Trophoblast cell (in vitro differentiated cells and primary cell): ENCODE measurements around the gene STXBP2.

Experiments
- DNase-seq, 2 donors: peaks; one replicate each; pipeline ENCODE4 v3.0.0-alpha.2; 2016
- H2AFZ ChIP-seq: 2 replicates; pipeline ENCODE4 v1.6.1; 2013; ENCODE audit warnings: low read length, moderate library complexity, mild to moderate bottlenecking; ENCODE audit not compliant: insufficient read depth, poor library complexity
- H2AK5ac ChIP-seq: 2 replicates; pipeline ENCODE4 v1.6.1; 2013; ENCODE audit warnings: mild to moderate bottlenecking, low read length
- H2BK120ac ChIP-seq: 2 replicates; pipeline ENCODE4 v1.6.1; 2013; ENCODE audit warnings: low read length, mild to moderate bottlenecking, moderate library complexity; ENCODE audit not compliant: insufficient read depth, poor library complexity
- H2BK12ac ChIP-seq: 2 replicates; pipeline ENCODE4 v1.6.1; 2013; ENCODE audit warnings: mild to moderate bottlenecking, low read length, moderate library complexity
- H2BK5ac ChIP-seq: 2 replicates; pipeline ENCODE4 v1.6.1; 2013; ENCODE audit warnings: low read length, low read depth, moderate library complexity, mild to moderate bottlenecking; ENCODE audit not compliant: poor library complexity
- H3K14ac ChIP-seq: 2 replicates; pipeline ENCODE4 v1.6.1; 2013; ENCODE audit warnings: mild to moderate bottlenecking, low read length
- H3K18ac ChIP-seq: 2 replicates; pipeline ENCODE4 v1.6.1; 2013; ENCODE audit warnings: mild to moderate bottlenecking, low read length
- H3K23ac ChIP-seq: 2 replicates; pipeline ENCODE4 v1.6.1; 2013; ENCODE audit warnings: low read length
- H3K27ac ChIP-seq: 2 replicates; pipeline ENCODE4 v1.5.1; 2013; ENCODE audit warnings: low read depth, mild to moderate bottlenecking, inconsistent platforms, low read length, moderate library complexity
- H3K27me3 ChIP-seq: 2 replicates; pipeline ENCODE4 v1.6.1; 2013; ENCODE audit warnings: inconsistent platforms, mild to moderate bottlenecking, low read length, moderate library complexity; ENCODE audit not compliant: insufficient read depth
- H3K36me3 ChIP-seq, 2 experiments: 1 replicate in 1 of 2; 2 replicates in 1 of 2; pipeline ENCODE4 v1.6.1; 2013; ENCODE audit warnings: low read length in 2 of 2, mild to moderate bottlenecking in 2 of 2, moderate library complexity in 1 of 2; ENCODE audit not compliant: insufficient read depth in 2 of 2, control insufficient read depth in 1 of 2
- H3K4ac ChIP-seq: 2 replicates; pipeline ENCODE4 v1.6.1; 2013; ENCODE audit warnings: low read depth, mild to moderate bottlenecking, low read length, moderate library complexity
- H3K4me1 ChIP-seq, 2 experiments: 1 replicate in 1 of 2; 2 replicates in 1 of 2; pipeline ENCODE4 v1.6.1; 2013; ENCODE audit warnings: low read length in 2 of 2, mild to moderate bottlenecking in 2 of 2, moderate library complexity in 1 of 2; ENCODE audit not compliant: insufficient read depth in 2 of 2, control insufficient read depth in 1 of 2
- H3K4me2 ChIP-seq: 2 replicates; pipeline ENCODE4 v1.6.1; 2013; ENCODE audit warnings: inconsistent platforms, mild to moderate bottlenecking, low read length, moderate library complexity
- H3K4me3 ChIP-seq: 2 replicates; pipeline ENCODE4 v1.5.1; 2013; ENCODE audit warnings: mild to moderate bottlenecking, low read depth, low read length, inconsistent platforms
- H3K79me1 ChIP-seq: one replicate; pipeline ENCODE4 v1.6.1; 2013; ENCODE audit warnings: low read length
- H3K79me2 ChIP-seq: 2 replicates; pipeline ENCODE4 v1.6.1; 2013; ENCODE audit warnings: low read length, mild to moderate bottlenecking; ENCODE audit not compliant: control insufficient read depth, insufficient read depth, poor library complexity
- H3K9ac ChIP-seq: 2 replicates; pipeline ENCODE4 v1.6.1; 2013; ENCODE audit warnings: mild to moderate bottlenecking, low read length
- H3K9me3 ChIP-seq: 2 replicates; pipeline ENCODE4 v1.6.1; 2013; ENCODE audit warnings: low read depth, mild to moderate bottlenecking, control low read depth, inconsistent platforms, low read length; ENCODE audit not compliant: insufficient read depth
- H4K12ac ChIP-seq: 2 replicates; pipeline ENCODE4 v1.6.1; 2013; ENCODE audit warnings: low read depth, mild to moderate bottlenecking, low read length, moderate library complexity
- H4K8ac ChIP-seq: 2 replicates; pipeline ENCODE4 v1.6.1; 2013; ENCODE audit warnings: low read depth, mild to moderate bottlenecking, low read length, moderate library complexity
- H4K91ac ChIP-seq: one replicate; pipeline ENCODE4 v1.6.1; 2013; ENCODE audit warnings: low read depth, mild to moderate bottlenecking, low read length, moderate library complexity
- WGBS: extraction: QIAGEN DNeasy Blood & Tissue Kit; methylation state at CpG from one replicate; pipeline ENCODE4 v1.1.7; 2013; ENCODE audit warnings: missing lambda C conversion rate; ENCODE audit not compliant: insufficient read length, insufficient coverage; ENCODE audit errors: extremely low coverage; 5-methylcytosine and 5-hydroxymethylcytosine counted together

Gene STXBP2

GRCh38 chr19:7685546-7686445 lies 48.9 kb downstream of the STXBP2 start:
- H3K23ac ChIP-seq = no peak overlapping the region

GRCh38 chr19:7687177-7687576 lies 50.3 kb downstream of the STXBP2 start:
- no CpG with 5 or more reads among the region's 12 CpGs for WGBS
- Histone ChIP-seq H2BK5ac (no peak overlapping the region), H2AFZ (no peak overlapping the region), H4K91ac (no peak overlapping the region), H3K4me1 (peaks cover 6 to 8% of the 10 kb centered on the region in 2 experiments), H3K14ac (no peak overlapping the region), H3K79me2 (no peaks in the 10 kb centered on the region), H2BK12ac (no peak overlapping the region), H3K4me2 (no peak overlapping the region), H4K8ac (no peak overlapping the region), H3K9me3 (peaks cover 12% of the 10 kb centered on the region), H3K27me3 (no peaks in the 10 kb centered on the region), H3K27ac (no peak overlapping the region), H3K36me3 (peaks cover 13 to 15% of the 10 kb centered on the region in 2 experiments), H3K18ac (no peak overlapping the region), H2AK5ac (no peak overlapping the region), H3K9ac (no peak overlapping the region), H3K79me1 (peaks cover 2% of the 10 kb centered on the region), H3K23ac (no peak overlapping the region), H2BK120ac (no peak overlapping the region), H4K12ac (no peak overlapping the region), H3K4ac (no peak overlapping the region), H3K4me3 (no peak overlapping the region)
- DNase-seq = no peak

More at GRCh38 chr19:7685546-7686445, 48.9 kb downstream of the STXBP2 start:
- Histone ChIP-seq H2BK5ac (no peak overlapping the region), H3K79me1 (peaks cover 4% of the 10 kb centered on the region), H4K12ac (no peak overlapping the region), H3K4me2 (no peak overlapping the region), H2AFZ (no peak overlapping the region), H3K4ac (no peak overlapping the region), H3K27ac (no peak overlapping the region), H2BK120ac (no peak overlapping the region), H3K79me2 (peaks cover 3% of the 10 kb centered on the region), H4K91ac (no peak overlapping the region), H2BK12ac (no peak overlapping the region), H3K18ac (no peak overlapping the region), H3K9me3 (peaks cover 7% of the 10 kb centered on the region), H4K8ac (peak overlapping the region; percentile 12), H3K36me3 (peaks cover 14 to 17% of the 10 kb centered on the region in 2 experiments), H3K9ac (no peak overlapping the region), H3K27me3 (no peaks in the 10 kb centered on the region), H3K4me3 (no peak overlapping the region), H3K14ac (no peak overlapping the region), H2AK5ac (no peak overlapping the region), H3K4me1 (peaks cover 8 to 15% of the 10 kb centered on the region in 2 experiments)
- no CpG with 5 or more reads among the region's 19 CpGs for WGBS
- peak; percentile 15 to 52 for DNase-seq

GRCh38 chr19:7689165-7689564 lies 52.3 kb downstream of the STXBP2 start:
- H3K36me3 ChIP-seq = no peaks in the 10 kb centered on the region
- peaks cover 2% of the 10 kb centered on the region for H3K79me1 ChIP-seq
- H2BK120ac ChIP-seq = no peak overlapping the region
- H4K8ac ChIP-seq = no peak overlapping the region
- no peak overlapping the region for H2AFZ ChIP-seq
- H3K27me3 ChIP-seq = no peaks in the 10 kb centered on the region
- no peak overlapping the region for H3K9ac ChIP-seq
- peaks cover 11% of the 10 kb centered on the region for H3K9me3 ChIP-seq
- no peak overlapping the region for H3K4me3 ChIP-seq
- no peak overlapping the region for H4K91ac ChIP-seq
- WGBS = no CpG with 5 or more reads among the region's 23 CpGs
- no peak overlapping the region for H3K4me2 ChIP-seq
- H2BK5ac ChIP-seq = no peak overlapping the region
- no peak for DNase-seq
- H3K79me2 ChIP-seq = no peaks in the 10 kb centered on the region
- no peak overlapping the region for H3K14ac ChIP-seq
- no peak overlapping the region for H3K27ac ChIP-seq
- H3K4ac ChIP-seq = no peak overlapping the region
- no peak overlapping the region for H3K18ac ChIP-seq
- H4K12ac ChIP-seq = no peak overlapping the region
- H3K4me1 ChIP-seq = peaks cover 6 to 8% of the 10 kb centered on the region in 2 experiments
- no peak overlapping the region for H2AK5ac ChIP-seq
- H2BK12ac ChIP-seq = no peak overlapping the region
- H3K23ac ChIP-seq = no peak overlapping the region

GRCh38 chr19:7690779-7691258 lies 53.9 kb downstream of the STXBP2 start:
- H2AFZ ChIP-seq = no peak overlapping the region
- H2BK12ac ChIP-seq = no peak overlapping the region
- DNase-seq = no peak
- no peak overlapping the region for H3K27ac ChIP-seq
- H3K36me3 ChIP-seq = no peaks in the 10 kb centered on the region
- no CpG with 5 or more reads among the region's 8 CpGs for WGBS
- H3K9me3 ChIP-seq = peaks cover 11% of the 10 kb centered on the region
- no peak overlapping the region for H3K14ac ChIP-seq
- no peak overlapping the region for H4K91ac ChIP-seq
- H3K4me2 ChIP-seq = no peak overlapping the region
- H3K27me3 ChIP-seq = no peaks in the 10 kb centered on the region
- no peak overlapping the region for H3K9ac ChIP-seq
- no peak overlapping the region for H3K4me3 ChIP-seq
- H3K79me1 ChIP-seq = no peaks in the 10 kb centered on the region
- H4K8ac ChIP-seq = no peak overlapping the region
- no peak overlapping the region for H3K4ac ChIP-seq
- no peak overlapping the region for H3K18ac ChIP-seq
- H4K12ac ChIP-seq = no peak overlapping the region
- no peak overlapping the region for H2BK120ac ChIP-seq
- H2AK5ac ChIP-seq = no peak overlapping the region
- H2BK5ac ChIP-seq = no peak overlapping the region
- H3K4me1 ChIP-seq = peaks cover under 1 to 3% of the 10 kb centered on the region in 2 experiments
- H3K79me2 ChIP-seq = no peaks in the 10 kb centered on the region
- H3K23ac ChIP-seq = no peak overlapping the region
